Fibroblast of lung (primary cell): ENCODE results near the gene WDR89.

Source experiments
- EZH2 ChIP-seq: IDR thresholded peaks from 2 replicates; pipeline ENCODE4 v1.5.1; 2012; ENCODE audit warnings: low read length, control low read depth, mild to moderate bottlenecking; ENCODE audit errors: missing control alignments
- TF ChIP-seq, protein P1 (sequence below), 2 donors: IDR thresholded peaks in 1 of 2; conservative IDR thresholded peaks in 1 of 2; 1 replicate in 1 of 2; 2 replicates in 1 of 2; pipeline ENCODE4 v1.5.1; 2011 to 2012; ENCODE audit warnings: low read length in 2 of 2, control low read depth in 1 of 2, inconsistent platforms in 1 of 2, low read depth in 1 of 2, mild to moderate bottlenecking in 1 of 2

DNA sequence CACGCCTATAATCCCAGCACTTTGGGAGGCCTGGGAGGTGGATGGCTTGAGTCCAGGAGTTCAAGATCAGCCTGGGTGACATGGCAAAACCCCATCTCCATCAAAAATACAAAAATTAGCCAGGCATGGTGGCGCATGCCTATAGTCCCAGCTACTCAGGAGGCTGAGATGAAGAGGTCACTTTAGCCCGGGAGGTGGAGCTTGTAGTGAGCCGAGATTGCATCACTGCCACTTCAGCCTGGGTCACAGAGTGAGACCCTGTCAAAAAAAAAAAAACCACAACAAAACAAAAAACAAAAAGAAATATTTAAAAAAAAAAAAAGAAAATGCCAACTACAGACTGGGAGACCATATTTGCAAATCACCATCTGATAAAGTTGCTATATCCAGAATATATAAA lies 17.5 kb downstream of the WDR89 start:
- TF ChIP-seq, protein P1, sequence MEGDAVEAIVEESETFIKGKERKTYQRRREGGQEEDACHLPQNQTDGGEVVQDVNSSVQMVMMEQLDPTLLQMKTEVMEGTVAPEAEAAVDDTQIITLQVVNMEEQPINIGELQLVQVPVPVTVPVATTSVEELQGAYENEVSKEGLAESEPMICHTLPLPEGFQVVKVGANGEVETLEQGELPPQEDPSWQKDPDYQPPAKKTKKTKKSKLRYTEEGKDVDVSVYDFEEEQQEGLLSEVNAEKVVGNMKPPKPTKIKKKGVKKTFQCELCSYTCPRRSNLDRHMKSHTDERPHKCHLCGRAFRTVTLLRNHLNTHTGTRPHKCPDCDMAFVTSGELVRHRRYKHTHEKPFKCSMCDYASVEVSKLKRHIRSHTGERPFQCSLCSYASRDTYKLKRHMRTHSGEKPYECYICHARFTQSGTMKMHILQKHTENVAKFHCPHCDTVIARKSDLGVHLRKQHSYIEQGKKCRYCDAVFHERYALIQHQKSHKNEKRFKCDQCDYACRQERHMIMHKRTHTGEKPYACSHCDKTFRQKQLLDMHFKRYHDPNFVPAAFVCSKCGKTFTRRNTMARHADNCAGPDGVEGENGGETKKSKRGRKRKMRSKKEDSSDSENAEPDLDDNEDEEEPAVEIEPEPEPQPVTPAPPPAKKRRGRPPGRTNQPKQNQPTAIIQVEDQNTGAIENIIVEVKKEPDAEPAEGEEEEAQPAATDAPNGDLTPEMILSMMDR (conservative IDR thresholded peaks at IDR 0.05 in 1 of 2, IDR thresholded peaks at IDR 0.05 in 1 of 2; ENCODE audit: low read depth in 1 of 2, low read length in 2 of 2): no peak
- TF ChIP-seq EZH2: no peak
